ENCODE data around the gene ATP10A.

The ATP10A gene

DNA sequence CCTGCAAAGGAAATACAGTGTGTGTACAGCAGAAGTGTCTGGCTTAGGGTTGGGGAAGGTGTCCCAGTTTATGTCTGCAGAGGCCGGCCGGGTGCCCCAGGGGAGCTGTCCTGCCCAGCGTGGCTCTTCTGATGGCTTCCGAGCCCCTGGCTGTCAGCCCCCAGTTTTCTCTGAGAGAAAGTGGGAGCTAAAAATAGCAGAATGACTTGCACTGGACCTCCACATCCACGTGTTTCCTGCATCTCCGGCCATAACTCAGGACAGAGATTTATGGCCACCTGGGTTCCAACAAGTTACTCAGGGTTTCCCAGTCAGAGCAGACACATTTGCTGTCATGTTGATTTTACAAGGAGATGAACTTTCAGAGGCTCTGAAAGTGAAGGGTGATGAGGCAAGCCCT is 192.0 kb downstream of the ATP10A start:
- peak overlapping the region; percentile 94 for H3K27ac ChIP-seq (ENCODE audit: low read depth, low read length)
- H3K36me3 ChIP-seq (ENCODE audit: insufficient read depth, low read length), result no peaks in the 10 kb centered on the region
- no peaks in the 10 kb centered on the region for H3K27me3 ChIP-seq (ENCODE audit: insufficient read depth, low read length)
- H3K9me3 ChIP-seq (ENCODE audit: insufficient read depth, low read depth, low read length), result no peaks in the 10 kb centered on the region
- H3K4me3 ChIP-seq (ENCODE audit: low read length), result no peak overlapping the region
- 49% methylated on average over 6 of the region's 6 CpGs for WGBS
- H3K4me1 ChIP-seq (ENCODE audit: insufficient read depth, low read length), result peaks cover 42% of the 10 kb centered on the region
- H3K9ac ChIP-seq (ENCODE audit: low read depth, low read length), result peak overlapping the region; percentile 39; the same call in 1 of the 2 replicates

DNA sequence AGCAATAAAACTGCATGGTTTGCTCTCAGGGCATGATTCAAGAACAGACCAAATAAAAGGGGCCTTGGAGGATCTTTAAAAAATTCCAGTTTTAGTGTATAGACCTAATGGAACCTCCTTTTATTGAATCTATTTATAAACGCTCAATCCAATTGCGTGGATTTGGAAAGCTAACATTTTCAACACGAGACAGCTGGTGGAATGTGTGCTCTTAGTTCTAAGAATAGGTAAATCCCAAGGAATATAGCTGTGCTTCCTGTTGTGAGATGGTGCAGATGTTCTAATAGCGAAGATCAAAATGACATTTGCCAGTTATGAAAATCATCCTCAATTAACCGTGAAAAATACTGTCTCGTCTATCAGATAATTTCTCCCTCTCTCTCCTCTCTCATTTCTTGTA is 192.5 kb downstream of the ATP10A start:
- Histone ChIP-seq H3K27ac (ENCODE audit: low read depth, low read length) (peak overlapping the region; percentile 94), H3K36me3 (ENCODE audit: insufficient read depth, low read length) (no peaks in the 10 kb centered on the region), H3K4me3 (ENCODE audit: low read length) (peak overlapping the region; percentile 43; the same call in 1 of the 2 replicates), H3K27me3 (ENCODE audit: insufficient read depth, low read length) (no peaks in the 10 kb centered on the region), H3K9ac (ENCODE audit: low read depth, low read length) (peak overlapping the region; percentile 39; the same call in 1 of the 2 replicates), H3K9me3 (ENCODE audit: insufficient read depth, low read depth, low read length) (no peaks in the 10 kb centered on the region), H3K4me1 (ENCODE audit: insufficient read depth, low read length) (peaks cover 42% of the 10 kb centered on the region)
- 32% methylated on average over 6 of the region's 6 CpGs for WGBS

DNA sequence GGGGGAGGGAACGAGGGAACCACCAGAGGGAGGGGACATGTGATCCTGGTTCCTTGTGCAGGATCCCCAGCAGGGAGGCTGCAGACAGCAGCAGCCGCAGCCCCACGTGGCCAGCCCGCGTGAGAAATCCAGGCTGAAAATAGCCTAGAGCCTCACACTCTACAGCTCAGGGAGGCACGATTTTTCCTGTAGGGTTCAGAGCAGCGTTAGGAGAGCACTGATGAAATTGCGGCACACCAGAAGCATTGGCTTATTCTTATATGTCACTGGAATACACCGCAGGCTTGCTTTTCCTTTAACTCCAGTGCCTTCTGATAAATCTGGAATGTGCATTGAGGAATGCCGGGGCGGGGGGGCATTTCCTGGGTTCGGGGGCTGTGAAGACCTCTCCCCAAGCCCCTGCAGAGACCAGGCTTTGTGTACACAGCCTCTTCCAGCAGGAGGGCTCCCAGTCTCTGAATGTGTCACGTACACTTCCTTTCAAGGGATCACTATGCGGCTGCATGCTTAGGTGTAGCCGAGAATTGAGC is 193.0 kb downstream of the ATP10A start:
- Histone ChIP-seq H3K4me3 (ENCODE audit: low read length) (peak overlapping the region; percentile 43), H3K9ac (ENCODE audit: low read depth, low read length) (peak overlapping the region; percentile 84), H3K27ac (ENCODE audit: low read depth, low read length) (peak overlapping the region; percentile 94), H3K4me1 (ENCODE audit: insufficient read depth, low read length) (peaks cover 42% of the 10 kb centered on the region), H3K36me3 (ENCODE audit: insufficient read depth, low read length) (no peaks in the 10 kb centered on the region), H3K27me3 (ENCODE audit: insufficient read depth, low read length) (no peaks in the 10 kb centered on the region), H3K9me3 (ENCODE audit: insufficient read depth, low read depth, low read length) (no peaks in the 10 kb centered on the region)
- WGBS, result 2% methylated on average over 15 of the region's 15 CpGs

DNA sequence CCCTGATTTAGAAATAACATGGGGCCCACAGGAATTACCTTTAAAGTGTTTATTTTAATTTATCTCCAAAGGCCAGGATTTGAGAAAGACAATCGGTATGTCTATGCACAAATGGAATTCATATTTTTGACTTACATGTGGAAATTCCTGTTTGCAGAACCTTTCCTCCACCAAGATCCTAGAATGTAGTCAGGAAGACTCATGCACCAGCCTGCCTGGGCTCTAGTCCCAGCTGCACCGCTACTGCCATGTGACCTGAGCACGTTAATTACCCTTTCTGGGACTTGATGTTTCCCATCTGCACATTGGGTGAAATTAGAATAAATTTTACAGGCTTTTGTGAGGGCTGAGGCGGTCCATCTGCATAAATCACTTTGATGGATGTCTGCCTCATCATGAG is 194.2 kb downstream of the ATP10A start:
- Histone ChIP-seq H3K9me3 (ENCODE audit: insufficient read depth, low read depth, low read length) (no peaks in the 10 kb centered on the region), H3K36me3 (ENCODE audit: insufficient read depth, low read length) (no peaks in the 10 kb centered on the region), H3K27me3 (ENCODE audit: insufficient read depth, low read length) (no peaks in the 10 kb centered on the region), H3K27ac (ENCODE audit: low read depth, low read length) (no peak overlapping the region), H3K4me1 (ENCODE audit: insufficient read depth, low read length) (peaks cover 36% of the 10 kb centered on the region), H3K4me3 (ENCODE audit: low read length) (no peak overlapping the region), H3K9ac (ENCODE audit: low read depth, low read length) (no peak overlapping the region)
- 67% methylated on average over 4 of the region's 4 CpGs for WGBS

DNA sequence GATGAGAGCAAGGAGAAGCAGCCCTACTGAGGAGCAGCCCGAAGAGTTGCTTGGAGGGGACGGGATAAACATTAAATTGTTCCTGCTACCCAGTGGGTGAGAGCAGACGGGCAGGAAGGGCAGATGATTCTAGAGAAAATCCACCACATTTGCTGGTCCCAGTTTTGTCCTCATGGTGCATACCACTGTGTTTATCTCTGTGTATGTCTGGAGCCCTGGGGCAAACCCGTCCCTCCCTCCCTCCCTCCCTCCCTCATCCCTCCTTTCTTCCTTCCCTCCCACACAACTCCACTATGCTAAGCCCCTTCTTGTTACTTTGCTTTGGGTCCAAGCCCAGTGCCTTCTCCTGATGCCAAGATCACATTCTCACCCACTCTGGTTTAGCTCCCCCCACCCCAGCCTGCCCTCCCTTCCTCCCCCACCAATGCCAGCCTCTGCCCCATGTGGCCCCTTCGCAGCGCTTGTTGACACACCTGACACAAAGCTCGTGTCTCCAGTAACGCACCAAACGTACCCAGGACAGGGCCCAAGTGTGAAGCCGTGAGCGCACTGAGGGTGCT is 194.8 kb downstream of the ATP10A start:
- Histone ChIP-seq H3K36me3 (ENCODE audit: insufficient read depth, low read length) (no peaks in the 10 kb centered on the region), H3K9me3 (ENCODE audit: insufficient read depth, low read depth, low read length) (no peaks in the 10 kb centered on the region), H3K4me1 (ENCODE audit: insufficient read depth, low read length) (peaks cover 36% of the 10 kb centered on the region), H3K9ac (ENCODE audit: low read depth, low read length) (no peak overlapping the region), H3K27me3 (ENCODE audit: insufficient read depth, low read length) (no peaks in the 10 kb centered on the region), H3K4me3 (ENCODE audit: low read length) (no peak overlapping the region), H3K27ac (ENCODE audit: low read depth, low read length) (no peak overlapping the region)
- 86% methylated on average over 11 of the region's 11 CpGs for WGBS

DNA sequence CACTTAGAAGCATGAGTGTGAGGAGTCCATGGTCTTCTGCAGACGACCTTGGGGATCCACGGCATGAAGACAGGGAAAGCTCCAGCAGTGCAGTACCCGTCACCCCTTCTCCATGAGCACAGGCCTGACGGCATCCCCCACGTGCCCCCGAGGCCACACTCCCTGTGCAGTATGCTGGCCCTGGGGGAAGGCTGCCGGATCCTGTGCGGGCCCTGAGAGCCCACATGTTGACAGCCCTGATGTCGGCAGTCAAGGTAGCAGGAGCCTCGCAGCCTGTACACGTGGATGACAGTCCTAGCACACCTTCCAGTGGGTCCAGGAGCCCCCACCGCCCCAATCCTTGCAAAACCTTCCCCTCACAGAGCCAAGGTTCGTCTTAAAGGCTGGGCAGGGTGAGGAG is 195.3 kb downstream of the ATP10A start:
- no peaks in the 10 kb centered on the region for H3K36me3 ChIP-seq (ENCODE audit: insufficient read depth, low read length)
- no peaks in the 10 kb centered on the region for H3K9me3 ChIP-seq (ENCODE audit: insufficient read depth, low read depth, low read length)
- H3K9ac ChIP-seq (ENCODE audit: low read depth, low read length), result no peak overlapping the region
- no peak overlapping the region for H3K4me3 ChIP-seq (ENCODE audit: low read length)
- H3K27ac ChIP-seq (ENCODE audit: low read depth, low read length), result no peak overlapping the region
- 85% methylated on average over 13 of the region's 13 CpGs for WGBS
- peaks cover 36% of the 10 kb centered on the region for H3K4me1 ChIP-seq (ENCODE audit: insufficient read depth, low read length)
- no peaks in the 10 kb centered on the region for H3K27me3 ChIP-seq (ENCODE audit: insufficient read depth, low read length)

DNA sequence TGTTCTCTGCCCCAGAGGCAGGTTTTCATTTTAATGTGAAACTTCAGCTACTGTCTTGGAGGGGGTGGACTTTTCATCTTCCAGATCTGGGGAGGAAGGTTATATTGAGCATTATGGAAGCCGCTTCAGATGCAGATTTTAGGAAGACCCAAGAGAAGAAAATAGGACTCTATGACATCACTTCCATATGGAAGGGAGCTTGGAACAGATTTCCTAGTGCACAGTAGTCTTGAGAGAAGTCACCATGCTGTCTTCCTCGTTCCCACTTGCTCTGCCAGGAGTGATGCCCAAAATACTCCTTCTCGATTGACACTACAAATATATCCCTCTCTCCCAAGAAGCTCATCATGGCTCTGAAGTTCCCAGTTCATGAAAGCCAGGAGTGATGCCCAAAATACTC is 197.2 kb downstream of the ATP10A start:
- H3K9ac ChIP-seq (ENCODE audit: low read depth, low read length), result no peak overlapping the region
- H3K36me3 ChIP-seq (ENCODE audit: insufficient read depth, low read length), result no peaks in the 10 kb centered on the region
- H3K9me3 ChIP-seq (ENCODE audit: insufficient read depth, low read depth, low read length), result no peaks in the 10 kb centered on the region
- no peak overlapping the region for H3K4me3 ChIP-seq (ENCODE audit: low read length)
- H3K4me1 ChIP-seq (ENCODE audit: insufficient read depth, low read length), result peaks cover 45% of the 10 kb centered on the region
- H3K27me3 ChIP-seq (ENCODE audit: insufficient read depth, low read length), result no peaks in the 10 kb centered on the region
- no peak overlapping the region for H3K27ac ChIP-seq (ENCODE audit: low read depth, low read length)
- 90% methylated on average over 3 of the region's 3 CpGs for WGBS

DNA sequence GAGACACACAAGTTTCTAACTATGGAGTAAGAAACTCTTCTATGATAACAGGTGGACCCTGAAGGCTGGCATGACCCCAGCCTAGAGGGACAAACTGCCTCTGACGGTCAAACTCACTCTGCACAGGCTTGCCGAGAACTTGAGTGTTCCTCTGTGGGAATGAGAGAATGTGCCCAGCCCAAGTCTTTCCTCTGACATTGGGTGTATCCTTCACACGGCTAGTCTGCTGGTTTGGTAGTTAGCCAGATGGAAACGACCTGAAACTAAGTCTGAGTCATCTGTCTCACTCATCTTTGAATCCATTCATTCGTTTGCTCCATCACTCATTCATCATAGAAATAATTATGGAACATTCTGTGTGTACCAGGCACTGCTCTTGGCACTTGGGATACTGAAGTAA is 198.4 kb downstream of the ATP10A start:
- Histone ChIP-seq H3K27ac (ENCODE audit: low read depth, low read length) (no peak overlapping the region), H3K9ac (ENCODE audit: low read depth, low read length) (no peak overlapping the region), H3K4me3 (ENCODE audit: low read length) (no peak overlapping the region), H3K9me3 (ENCODE audit: insufficient read depth, low read depth, low read length) (no peaks in the 10 kb centered on the region), H3K27me3 (ENCODE audit: insufficient read depth, low read length) (no peaks in the 10 kb centered on the region), H3K36me3 (ENCODE audit: insufficient read depth, low read length) (no peaks in the 10 kb centered on the region), H3K4me1 (ENCODE audit: insufficient read depth, low read length) (peaks cover 34% of the 10 kb centered on the region)
- WGBS, result 89% methylated on average over 5 of the region's 5 CpGs

DNA sequence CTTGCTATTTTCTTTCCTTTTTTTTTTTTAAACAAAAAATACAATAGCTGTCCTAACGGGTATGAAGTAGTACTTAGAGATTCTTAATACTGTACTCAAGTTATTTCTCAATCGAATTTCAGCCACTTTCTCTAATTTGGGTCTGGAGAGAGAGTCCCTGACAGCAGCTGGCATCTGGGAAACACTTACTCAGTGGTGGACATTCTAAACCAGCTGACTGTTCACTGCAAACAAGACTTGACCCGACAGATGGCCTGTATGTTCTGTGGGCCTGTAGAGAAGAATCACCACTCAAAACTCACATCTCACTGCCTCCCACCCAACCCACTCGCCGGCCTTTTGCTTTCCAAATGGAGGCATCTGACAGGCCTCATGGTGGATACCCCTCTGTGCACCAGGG is 199.6 kb downstream of the ATP10A start:
- 94% methylated on average over 5 of the region's 5 CpGs for WGBS
- H3K9ac ChIP-seq (ENCODE audit: low read depth, low read length), result no peak overlapping the region
- H3K4me3 ChIP-seq (ENCODE audit: low read length), result no peak overlapping the region
- H3K9me3 ChIP-seq (ENCODE audit: insufficient read depth, low read depth, low read length), result no peaks in the 10 kb centered on the region
- H3K27me3 ChIP-seq (ENCODE audit: insufficient read depth, low read length), result no peaks in the 10 kb centered on the region
- no peak overlapping the region for H3K27ac ChIP-seq (ENCODE audit: low read depth, low read length)
- H3K36me3 ChIP-seq (ENCODE audit: insufficient read depth, low read length), result no peaks in the 10 kb centered on the region
- H3K4me1 ChIP-seq (ENCODE audit: insufficient read depth, low read length), result peaks cover 22% of the 10 kb centered on the region

DNA sequence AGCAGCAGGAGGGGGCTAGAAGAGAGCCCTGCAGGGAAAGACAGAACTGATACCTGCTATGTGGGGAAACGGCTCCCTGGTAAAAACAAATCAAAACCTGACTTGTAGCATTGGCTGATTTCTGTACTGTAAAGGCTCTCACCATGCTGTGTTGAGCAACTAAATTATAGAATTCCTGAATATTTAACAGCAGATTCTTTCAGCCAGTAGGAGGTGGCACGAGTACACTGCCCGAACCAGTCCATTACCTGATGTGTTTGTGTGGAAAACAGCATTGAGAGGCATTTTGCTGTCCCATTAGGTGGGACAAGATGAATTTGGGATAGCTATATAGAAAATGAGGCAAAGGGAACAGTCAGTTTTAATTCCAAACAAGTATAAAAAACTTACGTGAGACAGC is 201.2 kb downstream of the ATP10A start:
- peaks cover 16% of the 10 kb centered on the region for H3K4me1 ChIP-seq (ENCODE audit: insufficient read depth, low read length)
- H3K9me3 ChIP-seq (ENCODE audit: insufficient read depth, low read depth, low read length), result no peaks in the 10 kb centered on the region
- H3K27ac ChIP-seq (ENCODE audit: low read depth, low read length), result no peak overlapping the region
- WGBS, result 76% methylated on average over 4 of the region's 4 CpGs
- no peaks in the 10 kb centered on the region for H3K27me3 ChIP-seq (ENCODE audit: insufficient read depth, low read length)
- H3K4me3 ChIP-seq (ENCODE audit: low read length), result no peak overlapping the region
- no peak overlapping the region for H3K9ac ChIP-seq (ENCODE audit: low read depth, low read length)
- H3K36me3 ChIP-seq (ENCODE audit: insufficient read depth, low read length), result no peaks in the 10 kb centered on the region

DNA sequence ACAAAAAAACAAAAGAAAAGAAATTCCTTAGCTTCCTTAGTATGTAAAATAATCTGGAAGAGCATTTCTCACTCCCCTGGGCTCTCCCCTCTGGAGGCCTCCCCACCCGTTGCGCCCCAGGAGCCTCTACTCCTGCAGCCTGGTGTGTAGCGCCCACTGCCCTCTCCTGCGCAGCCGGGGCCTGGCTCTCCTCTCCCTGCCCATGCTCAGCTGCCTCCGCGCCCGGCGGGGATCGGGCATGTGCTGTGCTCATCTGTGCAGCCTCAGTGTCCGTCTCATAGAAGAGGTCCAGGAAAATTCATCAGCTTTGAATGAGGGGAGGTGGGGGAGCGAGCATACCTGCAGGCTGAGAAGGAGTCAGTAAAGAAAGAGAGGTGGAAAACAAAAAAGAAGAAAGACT is 203.9 kb downstream of the ATP10A start:
- Histone ChIP-seq H3K36me3 (ENCODE audit: insufficient read depth, low read length) (no peaks in the 10 kb centered on the region), H3K27me3 (ENCODE audit: insufficient read depth, low read length) (no peaks in the 10 kb centered on the region), H3K9me3 (ENCODE audit: insufficient read depth, low read depth, low read length) (no peaks in the 10 kb centered on the region), H3K9ac (ENCODE audit: low read depth, low read length) (no peak overlapping the region), H3K4me3 (ENCODE audit: low read length) (no peak overlapping the region), H3K4me1 (ENCODE audit: insufficient read depth, low read length) (peaks cover 32% of the 10 kb centered on the region), H3K27ac (ENCODE audit: low read depth, low read length) (no peak overlapping the region)
- WGBS, result 94% methylated on average over 12 of the region's 12 CpGs

DNA sequence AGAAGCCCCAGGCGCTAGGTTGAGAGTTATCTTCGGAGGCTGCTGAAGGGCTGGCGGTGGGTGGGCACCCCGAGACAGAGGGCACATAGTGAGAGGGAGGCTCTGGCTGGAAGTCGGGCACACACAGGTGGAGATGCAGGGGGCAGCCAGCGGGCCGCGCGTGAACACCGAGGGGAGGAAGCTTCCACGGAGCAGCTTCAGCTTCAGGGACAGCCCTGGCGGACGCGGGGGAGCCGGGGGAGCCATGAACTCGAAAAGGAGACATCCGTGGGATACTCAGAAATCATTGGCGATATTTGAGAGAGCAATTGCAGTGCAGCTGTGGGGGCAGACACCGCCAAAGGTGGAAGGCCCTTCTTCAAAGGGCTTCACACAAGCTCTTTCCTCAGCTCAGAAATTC is 204.6 kb downstream of the ATP10A start:
- H3K4me3 ChIP-seq (ENCODE audit: low read length), result no peak overlapping the region
- H3K4me1 ChIP-seq (ENCODE audit: insufficient read depth, low read length), result peaks cover 32% of the 10 kb centered on the region
- no peaks in the 10 kb centered on the region for H3K36me3 ChIP-seq (ENCODE audit: insufficient read depth, low read length)
- 96% methylated on average over 19 of the region's 19 CpGs for WGBS
- H3K27ac ChIP-seq (ENCODE audit: low read depth, low read length), result no peak overlapping the region
- no peaks in the 10 kb centered on the region for H3K9me3 ChIP-seq (ENCODE audit: insufficient read depth, low read depth, low read length)
- H3K27me3 ChIP-seq (ENCODE audit: insufficient read depth, low read length), result no peaks in the 10 kb centered on the region
- no peak overlapping the region for H3K9ac ChIP-seq (ENCODE audit: low read depth, low read length)

All from HUES64 (cell line).